Muscle layer of colon (tissue), 2 donors: Measurements from ENCODE around the gene OR9G4.

Experiments used
- H3K27ac ChIP-seq: one replicate; pipeline ENCODE4 v1.7.0; 2013; ENCODE audit warnings: low read depth, mild to moderate bottlenecking, low read length, moderate library complexity
- H3K27me3 ChIP-seq, 2 donors: one replicate each; pipeline ENCODE4 v1.7.0; 2013; ENCODE audit warnings: low read length in 2 of 2, mild to moderate bottlenecking in 2 of 2; ENCODE audit not compliant: insufficient read depth in 2 of 2, control insufficient read depth in 1 of 2
- H3K36me3 ChIP-seq: one replicate; pipeline ENCODE4 v1.7.0; 2013; ENCODE audit warnings: mild to moderate bottlenecking, low read length; ENCODE audit not compliant: insufficient read depth
- H3K4me1 ChIP-seq: one replicate; pipeline ENCODE4 v1.7.0; 2013; ENCODE audit warnings: mild to moderate bottlenecking, low read length; ENCODE audit not compliant: insufficient read depth
- H3K4me3 ChIP-seq, 2 donors: one replicate each; pipeline ENCODE4 v1.7.0; 2013; ENCODE audit warnings: low read length in 2 of 2, low read depth in 1 of 2, mild to moderate bottlenecking in 1 of 2, moderate library complexity in 1 of 2
- H3K9ac ChIP-seq: one replicate; pipeline ENCODE4 v1.7.0; 2013; ENCODE audit warnings: low read length
- H3K9me3 ChIP-seq: one replicate; pipeline ENCODE4 v1.7.0; 2013; ENCODE audit warnings: mild to moderate bottlenecking, low read length
- donor health status: abdominal sarcoma.
- donor health status: Adenocarcinoma of cecum.

Gene OR9G4

DNA sequence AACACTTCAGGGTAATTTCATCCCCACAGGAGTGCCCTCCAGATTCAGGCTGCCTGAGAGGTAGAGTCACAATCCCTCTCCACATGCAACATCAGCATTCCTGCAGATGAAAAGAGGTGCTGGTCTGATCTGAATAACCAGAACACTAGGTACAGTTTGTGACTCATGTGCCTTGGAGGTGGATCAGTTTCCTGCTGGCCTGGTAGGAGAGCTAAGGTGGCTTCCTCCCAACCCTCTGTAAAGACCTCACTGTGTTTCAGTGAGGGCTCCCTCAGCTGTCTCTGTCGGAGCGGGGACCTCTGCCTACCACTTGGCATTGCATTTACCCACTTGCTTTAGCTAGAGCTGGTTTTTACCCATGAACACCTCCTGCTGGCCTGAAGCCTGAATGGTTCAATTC is 42.0 kb downstream of the OR9G4 start:
- Histone ChIP-seq H3K27me3 (no peaks in the 10 kb centered on the region), H3K27ac (no peak overlapping the region), H3K36me3 (no peaks in the 10 kb centered on the region), H3K9me3 (no peaks in the 10 kb centered on the region), H3K4me3 (no peak overlapping the region), H3K9ac (no peak overlapping the region), H3K4me1 (no peaks in the 10 kb centered on the region)

DNA sequence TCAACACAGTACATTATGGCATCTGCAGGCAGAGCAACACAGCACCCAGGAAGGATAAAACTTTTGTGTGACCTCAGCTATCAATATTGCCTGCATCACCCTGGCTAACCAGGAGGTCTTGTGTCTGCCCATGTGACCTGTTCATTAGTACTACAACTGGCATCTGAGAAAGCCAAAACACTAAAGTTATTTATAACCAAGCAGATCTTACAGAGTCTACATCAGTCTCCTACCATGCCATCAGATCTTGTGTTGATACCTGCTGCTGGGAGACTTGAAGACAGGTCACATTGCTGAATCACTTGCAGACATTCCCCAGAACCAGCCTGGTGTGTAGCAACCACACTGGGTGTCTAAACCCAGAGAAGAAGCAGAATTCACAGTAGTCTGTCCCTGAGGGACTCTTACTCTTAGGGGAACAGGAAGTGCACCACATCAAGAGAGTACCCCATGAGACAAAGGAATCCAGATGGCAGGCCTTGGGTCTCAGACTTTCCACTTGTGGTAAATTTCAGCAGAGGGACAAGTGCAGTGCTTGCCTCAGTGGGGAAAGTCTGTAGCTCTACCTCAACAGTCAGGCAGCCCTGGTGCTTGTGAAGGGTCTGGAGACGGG is 42.6 kb downstream of the OR9G4 start:
- no peaks in the 10 kb centered on the region for H3K27me3 ChIP-seq
- H3K9ac ChIP-seq = no peak overlapping the region
- no peaks in the 10 kb centered on the region for H3K36me3 ChIP-seq
- no peaks in the 10 kb centered on the region for H3K9me3 ChIP-seq
- no peak overlapping the region for H3K27ac ChIP-seq
- no peak overlapping the region for H3K4me3 ChIP-seq
- H3K4me1 ChIP-seq = no peaks in the 10 kb centered on the region

DNA sequence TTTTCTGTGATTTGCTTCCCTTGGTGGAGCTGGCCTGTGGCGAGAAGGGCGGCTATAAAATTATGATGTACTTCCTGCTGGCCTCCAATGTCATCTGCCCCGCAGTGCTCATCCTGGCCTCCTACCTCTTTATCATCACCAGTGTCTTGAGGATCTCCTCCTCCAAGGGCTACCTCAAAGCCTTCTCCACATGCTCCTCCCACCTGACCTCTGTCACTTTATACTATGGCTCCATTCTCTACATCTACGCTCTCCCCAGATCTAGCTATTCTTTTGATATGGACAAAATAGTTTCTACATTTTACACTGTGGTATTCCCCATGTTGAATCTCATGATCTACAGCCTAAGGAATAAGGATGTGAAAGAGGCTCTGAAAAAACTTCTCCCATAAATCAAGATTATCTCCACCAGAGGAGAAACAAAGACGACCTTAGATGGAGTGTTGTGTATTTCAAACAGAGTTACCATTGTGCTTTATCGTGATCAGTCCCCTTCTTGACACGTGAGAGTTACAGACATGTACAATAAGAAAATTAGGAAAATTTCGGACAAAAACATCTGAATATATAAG is 47.5 kb downstream of the OR9G4 start:
- no peaks in the 10 kb centered on the region for H3K9me3 ChIP-seq
- H3K27ac ChIP-seq = no peak overlapping the region
- no peaks in the 10 kb centered on the region for H3K27me3 ChIP-seq
- no peaks in the 10 kb centered on the region for H3K36me3 ChIP-seq
- no peak overlapping the region for H3K4me3 ChIP-seq
- H3K4me1 ChIP-seq = no peaks in the 10 kb centered on the region
- H3K9ac ChIP-seq = no peak overlapping the region

DNA sequence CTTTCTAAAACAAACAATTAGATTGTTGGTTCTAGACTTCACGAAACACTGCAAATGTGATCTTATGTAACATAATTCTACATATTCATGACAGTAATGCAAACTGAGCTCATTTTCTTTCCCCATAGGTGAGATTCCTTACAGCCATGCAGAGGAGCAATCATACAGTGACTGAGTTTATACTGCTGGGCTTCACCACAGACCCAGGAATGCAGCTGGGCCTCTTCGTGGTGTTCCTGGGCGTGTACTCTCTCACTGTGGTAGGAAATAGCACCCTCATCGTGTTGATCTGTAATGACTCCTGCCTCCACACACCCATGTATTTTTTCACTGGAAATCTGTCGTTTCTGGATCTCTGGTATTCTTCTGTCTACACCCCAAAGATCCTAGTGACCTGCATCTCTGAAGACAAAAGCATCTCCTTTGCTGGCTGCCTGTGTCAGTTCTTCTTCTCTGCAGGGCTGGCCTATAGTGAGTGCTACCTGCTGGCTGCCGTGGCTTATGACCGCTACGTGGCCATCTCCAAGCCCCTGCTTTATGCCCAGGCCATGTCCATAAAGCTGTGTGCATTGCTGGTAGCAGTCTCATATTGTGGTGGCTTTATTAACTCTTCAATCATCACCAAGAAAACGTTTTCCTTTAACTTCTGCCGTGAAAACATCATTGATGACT is 48.1 kb downstream of the OR9G4 start:
- H3K27ac ChIP-seq = no peak overlapping the region
- H3K36me3 ChIP-seq = no peaks in the 10 kb centered on the region
- no peaks in the 10 kb centered on the region for H3K9me3 ChIP-seq
- no peaks in the 10 kb centered on the region for H3K4me1 ChIP-seq
- H3K27me3 ChIP-seq = no peaks in the 10 kb centered on the region
- no peak overlapping the region for H3K9ac ChIP-seq
- no peak overlapping the region for H3K4me3 ChIP-seq

DNA sequence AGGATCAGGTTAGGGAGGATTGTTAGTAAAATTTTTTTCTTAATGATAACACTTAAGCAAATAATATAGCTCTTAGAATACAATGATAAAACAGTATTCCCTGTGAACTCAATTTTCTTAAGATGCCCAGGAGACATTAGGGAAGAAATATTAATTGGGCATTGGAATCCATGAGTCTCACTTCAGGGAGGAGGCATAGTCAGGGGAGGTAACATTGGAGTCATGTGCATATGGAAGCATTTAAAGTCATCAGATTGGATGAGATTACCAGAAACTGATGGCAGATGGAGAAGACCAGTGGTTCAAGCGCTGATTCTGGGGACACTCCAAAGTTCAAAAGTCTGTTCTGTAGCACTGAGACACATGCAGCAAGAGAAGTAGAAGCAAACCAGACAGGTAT is 49.7 kb downstream of the OR9G4 start, which contains the start of gene OR9G1:
TSS of gene OR9G1 (plus strand) at position 301 of the 400 bp plus-strand sequence. CDS start 1,293 bp downstream, outside the sequence.
- Histone ChIP-seq H3K27ac (no peak within 1 kb of the TSS), H3K4me1 (no peaks in the 10 kb centered on the region), H3K4me3 (no peak within 1 kb of the TSS), H3K27me3 (no peaks in the 10 kb centered on the region), H3K9ac (no peak within 1 kb of the TSS), H3K36me3 (no peaks in the 10 kb centered on the region), H3K9me3 (no peaks in the 10 kb centered on the region)

DNA sequence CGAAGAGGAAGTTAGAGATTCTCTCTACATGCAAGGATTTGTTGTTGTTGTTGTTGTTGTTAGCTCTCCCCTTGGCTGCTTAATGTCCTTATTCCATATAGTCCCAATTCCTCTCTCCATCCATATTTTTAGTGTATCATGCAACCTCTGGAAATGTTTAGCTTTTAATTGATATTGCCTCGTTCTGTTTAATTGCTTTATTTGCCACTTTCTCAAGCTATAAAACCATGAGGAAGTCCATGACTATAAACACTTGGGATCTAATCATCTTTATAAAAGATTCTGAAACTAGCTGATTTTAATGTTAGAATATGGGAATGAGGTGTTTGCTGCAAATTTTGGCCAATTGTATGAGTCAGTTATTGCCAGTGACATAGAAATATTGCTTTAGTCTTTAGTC is 55.1 kb downstream of the OR9G4 start:
- Histone ChIP-seq H3K27ac (no peak overlapping the region), H3K36me3 (no peaks in the 10 kb centered on the region), H3K9me3 (no peaks in the 10 kb centered on the region), H3K27me3 (no peaks in the 10 kb centered on the region), H3K4me3 (no peak overlapping the region), H3K9ac (no peak overlapping the region), H3K4me1 (no peaks in the 10 kb centered on the region)
